ENCODE data around the gene RBM47. TPM values are rescaled to one million over a fixed set of nuclear protein-coding genes. Genes with fewer than 3 reads are reported as not detected.

Gene RBM47
- total and polyA plus RNA-seq, 9 of the 15 experiments (the other 6 are each of a cell fraction or from before 2014, with no cell fraction given) = 1.4 to 6.4 (median 3.3) TPM

GRCh38 chr4:40515037-40515397 lies 114.6 kb downstream of the RBM47 start (continued):
- TF ChIP-seq ZNF318 (IDR thresholded peaks at IDR 0.05; ENCODE audit: borderline replicate concordance in 1 of 2, low read depth in 1 of 2) = no peak
- TF ChIP-seq L3MBTL2 (IDR thresholded peaks at IDR 0.05) = no peak
- no peak for TF ChIP-seq PREB (CRISPR knock-in tag; IDR thresholded peaks at IDR 0.05)
